ENCODE measurements around the gene DKK1. TPM values are rescaled to one million over a fixed set of nuclear protein-coding genes. Genes with fewer than 3 reads are reported as not detected.
A peak's percentile ranks its signal among the peaks of the same experiment; 100 is the strongest.

The DKK1 gene
- 1 to 10 TPM in 1 of 10 donors, under 1 TPM in 4, not detected in 5; 0.26 to 1.2 (median 0.47) TPM for total RNA-seq
- polyA plus RNA-seq = 1 to 10 TPM in 1 of 2 donors, under 1 TPM in 1; 0.66 to 5.1 TPM
- long read RNA-seq, donor 1 = 0 reads
- long read RNA-seq, donor 2 = 0 reads
- long read RNA-seq, donor 3 = 0 reads

- WGBS, 2 donors = 1% methylated on average over 55 of the region's 55 CpGs
- peak; percentile 31 to 65 (median 61) for TF ChIP-seq CTCF (IDR thresholded peaks at IDR 0.05)
- peak; percentile 25 to 55 for DNase-seq
- Histone ChIP-seq H3K9me3 (no peaks in the 10 kb centered on the region), H3K36me3 (no peaks in the 10 kb centered on the region), H3K27ac (no peak within 1 kb of the TSS), H3K4me1 (peaks cover 0 to 20% (median 17%) of the 10 kb centered on the region in 9 donors), H3K4me3 (peak within 1 kb of the TSS; percentile 27 to 62 (median 54)), H3K27me3 (peaks cover 0 to 66% (median 29%) of the 10 kb centered on the region in 7 donors)
- intact Hi-C loops (cut with DNase I) = loop anchor here in 3 of 10 donors (2.0 to 5.0 kb wide), 3 partner anchors 173 to 338 kb away; no protein-coding TSS in a partner anchor
- ATAC-seq = peak; percentile 35 to 90 (median 84)
Measured at GRCh38 chr10:52313933-52314821, at the start of gene DKK1. Gene DKK1 (plus strand): TSS chr10:52314281. CDS start chr10:52314435, 154 bp downstream.

- H3K27me3 ChIP-seq = no peaks in the 10 kb centered on the region
- H3K27ac ChIP-seq = no peak overlapping the region
- no peaks in the 10 kb centered on the region for H3K4me1 ChIP-seq
- H3K9me3 ChIP-seq = no peaks in the 10 kb centered on the region
- H3K4me3 ChIP-seq = no peak overlapping the region
- DNase-seq (no peak), ATAC-seq (no peak)
- no peak for TF ChIP-seq CTCF (IDR thresholded peaks at IDR 0.05)
- WGBS, 2 donors = 81 to 88% methylated on average over 3 of the region's 3 CpGs
- intact Hi-C loops (cut with DNase I) = no loop called here
- H3K36me3 ChIP-seq = no peaks in the 10 kb centered on the region
Measured at GRCh38 chr10:52265131-52265926, 48.8 kb upstream of the DKK1 start.

GRCh38 chr10:52266858-52267257, 47.2 kb upstream of the DKK1 start:
- Histone ChIP-seq H3K4me1 (no peaks in the 10 kb centered on the region), H3K27me3 (no peaks in the 10 kb centered on the region), H3K4me3 (no peak overlapping the region), H3K9me3 (no peaks in the 10 kb centered on the region), H3K36me3 (peaks cover 0 to 3% (median 0%) of the 10 kb centered on the region in 9 donors), H3K27ac (no peak overlapping the region)
- 73 to 88% methylated on average over 1 of the region's 1 CpG for WGBS, 2 donors
- no peak for ATAC-seq
- no peak for TF ChIP-seq CTCF (IDR thresholded peaks at IDR 0.05)
- no peak for DNase-seq
- intact Hi-C loops (cut with DNase I) = no loop called here

GRCh38 chr10:52268790-52269189, 45.3 kb upstream of the DKK1 start:
- DNase-seq (no peak), ATAC-seq (no peak)
- Histone ChIP-seq H3K27ac (no peak overlapping the region), H3K36me3 (peaks cover 0 to 10% (median 0%) of the 10 kb centered on the region in 9 donors), H3K27me3 (no peaks in the 10 kb centered on the region), H3K4me3 (no peak overlapping the region), H3K9me3 (no peaks in the 10 kb centered on the region), H3K4me1 (no peaks in the 10 kb centered on the region)
- WGBS, 2 donors = 87 to 93% methylated on average over 2 of the region's 2 CpGs
- no peak for TF ChIP-seq CTCF (IDR thresholded peaks at IDR 0.05)
- intact Hi-C loops (cut with DNase I) = no loop called here
